SK-N-SH (cell line): ENCODE measurements around the gene MYNN. TPM values are rescaled to one million over a fixed set of nuclear protein-coding genes. Genes with fewer than 3 reads are reported as not detected.

Source experiments
- CTCF ChIA-PET: fragments of 300-600, 350-600 bp; formaldehyde crosslinking; extraction: SDS; loops from one replicate; lab custom pipeline; 2021; lab: Yijun Ruan, JAX
- POLR2A ChIA-PET: fragments of 350-600 bp; sonication (Branson Sonifier 250); formaldehyde crosslinking; extraction: SDS; loops from one replicate; lab custom pipeline; 2020; ENCODE audit warnings: antibody characterized with exemption, inconsistent platforms; lab: Yijun Ruan, JAX
- DNase-seq: peaks from one replicate; pipeline ENCODE4 v3.0.0; 2012
- H2AFZ ChIP-seq: fragments of 200-600 bp; sonication (generic); 2 replicates; pipeline ENCODE4 v1.8.1; 2016; ENCODE audit warnings: antibody characterized with exemption, mild to moderate bottlenecking, low read depth
- H3F3A ChIP-seq: fragments of 200-600 bp; sonication (generic); replicated peaks from 2 replicates; pipeline ENCODE3; 2016; ENCODE audit warnings: antibody characterized with exemption, mild to moderate bottlenecking; ENCODE audit not compliant: insufficient read depth
- H3K27ac ChIP-seq, 2 experiments: fragments of 200-500 bp in 1 of 2; fragments of 200-600 bp in 1 of 2; sonication (Bioruptor generic) in 1 of 2; sonication (generic), shearing (Covaris generic) in 1 of 2; 2 replicates each; pipeline versions ENCODE4 v1.5.1 to v1.6.1; 2014 to 2016; ENCODE audit warnings: low read depth in 2 of 2, inconsistent platforms in 1 of 2, low read length in 1 of 2, mild to moderate bottlenecking in 1 of 2, mixed read lengths in 1 of 2
- H3K27me3 ChIP-seq: fragments of 200-600 bp; sonication (generic), shearing (Covaris generic); 2 replicates; pipeline ENCODE4 v1.6.1; 2016; ENCODE audit warnings: mixed run types; ENCODE audit not compliant: insufficient read depth
- H3K36me3 ChIP-seq, 2 experiments: fragments of 200-500 bp in 1 of 2; fragments of 200-600 bp in 1 of 2; sonication (Bioruptor generic) in 1 of 2; sonication (generic) in 1 of 2; replicated peaks in 1 of 2; 2 replicates each; pipeline versions ENCODE3 to v1.5.1; 2014 to 2016; ENCODE audit warnings: low read length in 1 of 2, mild to moderate bottlenecking in 1 of 2; ENCODE audit not compliant: insufficient read depth in 2 of 2, control insufficient read depth in 1 of 2
- H3K4me1 ChIP-seq, 2 experiments: fragments of 200-500 bp in 1 of 2; fragments of 200-600 bp in 1 of 2; sonication (Bioruptor generic) in 1 of 2; sonication (generic), shearing (Covaris generic) in 1 of 2; 2 replicates each; pipeline versions ENCODE4 v1.5.1 to v1.6.1; 2014 to 2016; ENCODE audit warnings: low read depth in 1 of 2, low read length in 1 of 2, mixed run types in 1 of 2; ENCODE audit not compliant: insufficient read depth in 2 of 2, control insufficient read depth in 1 of 2
- H3K4me2 ChIP-seq: fragments of 200-600 bp; sonication (generic), shearing (Covaris generic); 2 replicates; pipeline ENCODE4 v1.6.1; 2017; ENCODE audit warnings: mixed run types
- H3K4me3 ChIP-seq, 2 experiments: fragments of 200-500 bp in 1 of 2; fragments of 200-600 bp in 1 of 2; sonication (Bioruptor generic) in 1 of 2; sonication (generic), shearing (Covaris generic) in 1 of 2; 2 replicates each; pipeline versions ENCODE4 v1.5.1 to v1.8.1; 2014 to 2016; ENCODE audit warnings: low read depth in 2 of 2, inconsistent platforms in 1 of 2, low read length in 1 of 2, mild to moderate bottlenecking in 1 of 2, mixed read lengths in 1 of 2, moderate library complexity in 1 of 2
- H3K79me2 ChIP-seq: fragments of 200-600 bp; sonication (generic); 2 replicates; pipeline ENCODE4 v1.8.1; 2017; ENCODE audit warnings: mild to moderate bottlenecking; ENCODE audit not compliant: insufficient read depth
- H3K9ac ChIP-seq: fragments of 200-600 bp; sonication (generic); 2 replicates; pipeline ENCODE4 v1.6.1; 2017; ENCODE audit warnings: mixed run types
- H3K9me2 ChIP-seq: fragments of 200-600 bp; sonication (generic); 2 replicates; pipeline ENCODE4 v1.6.1; 2017; ENCODE audit warnings: mixed run types
- H3K9me3 ChIP-seq: fragments of 200-600 bp; sonication (generic); 2 replicates; pipeline ENCODE4 v1.6.1; 2017; ENCODE audit warnings: mixed run types, mild to moderate bottlenecking, moderate library complexity
- H4K20me1 ChIP-seq: fragments of 200-600 bp; sonication (generic); 2 replicates; pipeline ENCODE4 v1.6.1; 2017; ENCODE audit warnings: mild to moderate bottlenecking, mixed run types; ENCODE audit not compliant: insufficient read depth
- EP300 ChIP-seq, 2 experiments: IDR thresholded peaks; 2 replicates each; pipeline versions ENCODE4 v1.4.0 to v1.6.1; 2012; ENCODE audit warnings: borderline replicate concordance in 1 of 2, low read depth in 1 of 2, low read length in 1 of 2
- EZH2phosphoT487 ChIP-seq: fragments of 200-600 bp; sonication (generic); IDR thresholded peaks from 2 replicates; pipeline ENCODE4 v1.6.1; 2017; ENCODE audit warnings: low read depth, mixed run types, mild to moderate bottlenecking, antibody characterized with exemption, moderate library complexity, borderline replicate concordance
- FOSL2 ChIP-seq: IDR thresholded peaks from 2 replicates; pipeline ENCODE4 v1.4.0; 2012; ENCODE audit warnings: low read depth, mild to moderate bottlenecking, moderate library complexity, borderline replicate concordance
- IRF3 ChIP-seq: fragments of 150-350 bp; IDR thresholded peaks from 2 replicates; pipeline ENCODE4 v1.6.1; 2016; ENCODE audit warnings: mild to moderate bottlenecking, low read depth, low read length
- JUND ChIP-seq: IDR thresholded peaks from 2 replicates; pipeline ENCODE4 v1.4.0; 2012
- MEF2A ChIP-seq: IDR thresholded peaks from 2 replicates; pipeline ENCODE4 v1.4.0; 2012; ENCODE audit warnings: low read depth, borderline replicate concordance
- NFIC ChIP-seq: IDR thresholded peaks from 2 replicates; pipeline ENCODE4 v1.4.0; 2012; ENCODE audit warnings: borderline replicate concordance
- PBX3 ChIP-seq: IDR thresholded peaks from 2 replicates; pipeline ENCODE4; 2012
- RAD21 ChIP-seq: IDR thresholded peaks from 2 replicates; pipeline ENCODE4 v1.6.1; 2012; ENCODE audit warnings: mild to moderate bottlenecking, low read length
- RFX5 ChIP-seq: IDR thresholded peaks from 2 replicates; pipeline ENCODE4 v1.6.1; 2012; ENCODE audit warnings: mild to moderate bottlenecking, improper control_type of control experiment, low read length
- SMC3 ChIP-seq: IDR thresholded peaks from 2 replicates; pipeline ENCODE4 v1.6.1; 2012; ENCODE audit warnings: low read depth, low read length, improper control_type of control experiment
- USF1 ChIP-seq: IDR thresholded peaks from 2 replicates; pipeline ENCODE4 v1.4.0; 2012; ENCODE audit warnings: low read depth, borderline replicate concordance
- USF2 ChIP-seq: fragments of 150-350 bp; IDR thresholded peaks from 2 replicates; pipeline ENCODE4 v1.6.1; 2017; ENCODE audit warnings: antibody characterized with exemption, low read length, low read depth, borderline replicate concordance
- YY1 ChIP-seq: IDR thresholded peaks from 2 replicates; pipeline ENCODE4 v1.4.0; 2012; ENCODE audit warnings: low read depth, mild to moderate bottlenecking
- ZBTB33 ChIP-seq: IDR thresholded peaks from 2 replicates; pipeline ENCODE4 v1.4.0; 2012; ENCODE audit warnings: low read depth, borderline replicate concordance
- WGBS: methylation state at CpG from one replicate; pipeline ENCODE4 v1.1.6; 2017; ENCODE audit warnings: low lambda C conversion rate; 5-methylcytosine and 5-hydroxymethylcytosine counted together
- polyA plus RNA-seq, 3 experiments: library from polyadenylated mRNA; depleted of rRNA; stranded (reverse); fragments of >200 nt; gene quantifications; 2 replicates each; pipeline ENCODE4 v1.2.3, GENCODE V29; 2012
- TF ChIP-seq, protein P1 (sequence below): fragments of 200-600 bp; sonication (generic); IDR thresholded peaks from 2 replicates; pipeline ENCODE4 v1.6.1; 2017; ENCODE audit warnings: antibody characterized with exemption, mild to moderate bottlenecking, moderate library complexity
- TF ChIP-seq, protein P2 (sequence below): IDR thresholded peaks from 2 replicates; pipeline ENCODE4 v1.4.0; 2012; ENCODE audit warnings: low read depth
- TF ChIP-seq, protein P3 (sequence below): IDR thresholded peaks from 2 replicates; pipeline ENCODE4 v1.6.1; 2012; ENCODE audit warnings: mild to moderate bottlenecking, low read depth, low read length, moderate library complexity

The MYNN gene
- polyA plus RNA-seq, 1 of the 3 experiments (the other 2 are of a cell fraction), result 9.7 TPM

DNA sequence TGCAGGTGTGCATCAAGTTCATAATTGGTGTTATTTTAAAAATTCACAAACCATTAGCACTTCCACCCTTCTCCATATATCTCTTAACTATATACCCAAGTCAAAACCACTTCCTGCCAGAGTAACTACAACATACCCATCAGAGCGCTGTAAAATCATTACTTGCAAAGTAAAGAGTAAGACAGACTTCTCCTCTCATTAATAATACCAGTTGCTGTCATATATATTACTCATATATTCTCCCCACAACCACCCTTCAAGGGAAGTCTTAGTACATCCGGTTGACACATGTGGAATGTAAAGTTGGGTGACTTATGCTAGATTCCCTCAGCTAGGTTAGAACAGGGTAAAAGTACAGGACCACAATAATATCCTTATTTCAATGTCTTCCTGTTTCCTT, 13.9 kb upstream of the MYNN start:
- POLR2A ChIA-PET, result no interaction called here
- no peak overlapping the region for H3K27ac ChIP-seq
- TF ChIP-seq RFX5 (no peak), EZH2phosphoT487 (no peak), USF2 (no peak), SMC3 (no peak), IRF3 (no peak), USF1 (no peak), MEF2A (no peak), YY1 (no peak), EP300 (IDR thresholded peaks at IDR 0.05; ENCODE audit: borderline replicate concordance in 1 of 2, low read depth in 1 of 2, low read length in 1 of 2) (no peak), JUND (no peak), NFIC (no peak), ZBTB33 (no peak), PBX3 (no peak), RAD21 (no peak), FOSL2 (no peak)
- TF ChIP-seq, protein P1, sequence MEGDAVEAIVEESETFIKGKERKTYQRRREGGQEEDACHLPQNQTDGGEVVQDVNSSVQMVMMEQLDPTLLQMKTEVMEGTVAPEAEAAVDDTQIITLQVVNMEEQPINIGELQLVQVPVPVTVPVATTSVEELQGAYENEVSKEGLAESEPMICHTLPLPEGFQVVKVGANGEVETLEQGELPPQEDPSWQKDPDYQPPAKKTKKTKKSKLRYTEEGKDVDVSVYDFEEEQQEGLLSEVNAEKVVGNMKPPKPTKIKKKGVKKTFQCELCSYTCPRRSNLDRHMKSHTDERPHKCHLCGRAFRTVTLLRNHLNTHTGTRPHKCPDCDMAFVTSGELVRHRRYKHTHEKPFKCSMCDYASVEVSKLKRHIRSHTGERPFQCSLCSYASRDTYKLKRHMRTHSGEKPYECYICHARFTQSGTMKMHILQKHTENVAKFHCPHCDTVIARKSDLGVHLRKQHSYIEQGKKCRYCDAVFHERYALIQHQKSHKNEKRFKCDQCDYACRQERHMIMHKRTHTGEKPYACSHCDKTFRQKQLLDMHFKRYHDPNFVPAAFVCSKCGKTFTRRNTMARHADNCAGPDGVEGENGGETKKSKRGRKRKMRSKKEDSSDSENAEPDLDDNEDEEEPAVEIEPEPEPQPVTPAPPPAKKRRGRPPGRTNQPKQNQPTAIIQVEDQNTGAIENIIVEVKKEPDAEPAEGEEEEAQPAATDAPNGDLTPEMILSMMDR, result no peak
- TF ChIP-seq, protein P2, sequence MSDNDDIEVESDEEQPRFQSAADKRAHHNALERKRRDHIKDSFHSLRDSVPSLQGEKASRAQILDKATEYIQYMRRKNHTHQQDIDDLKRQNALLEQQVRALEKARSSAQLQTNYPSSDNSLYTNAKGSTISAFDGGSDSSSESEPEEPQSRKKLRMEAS, result no peak
- TF ChIP-seq, protein P3, sequence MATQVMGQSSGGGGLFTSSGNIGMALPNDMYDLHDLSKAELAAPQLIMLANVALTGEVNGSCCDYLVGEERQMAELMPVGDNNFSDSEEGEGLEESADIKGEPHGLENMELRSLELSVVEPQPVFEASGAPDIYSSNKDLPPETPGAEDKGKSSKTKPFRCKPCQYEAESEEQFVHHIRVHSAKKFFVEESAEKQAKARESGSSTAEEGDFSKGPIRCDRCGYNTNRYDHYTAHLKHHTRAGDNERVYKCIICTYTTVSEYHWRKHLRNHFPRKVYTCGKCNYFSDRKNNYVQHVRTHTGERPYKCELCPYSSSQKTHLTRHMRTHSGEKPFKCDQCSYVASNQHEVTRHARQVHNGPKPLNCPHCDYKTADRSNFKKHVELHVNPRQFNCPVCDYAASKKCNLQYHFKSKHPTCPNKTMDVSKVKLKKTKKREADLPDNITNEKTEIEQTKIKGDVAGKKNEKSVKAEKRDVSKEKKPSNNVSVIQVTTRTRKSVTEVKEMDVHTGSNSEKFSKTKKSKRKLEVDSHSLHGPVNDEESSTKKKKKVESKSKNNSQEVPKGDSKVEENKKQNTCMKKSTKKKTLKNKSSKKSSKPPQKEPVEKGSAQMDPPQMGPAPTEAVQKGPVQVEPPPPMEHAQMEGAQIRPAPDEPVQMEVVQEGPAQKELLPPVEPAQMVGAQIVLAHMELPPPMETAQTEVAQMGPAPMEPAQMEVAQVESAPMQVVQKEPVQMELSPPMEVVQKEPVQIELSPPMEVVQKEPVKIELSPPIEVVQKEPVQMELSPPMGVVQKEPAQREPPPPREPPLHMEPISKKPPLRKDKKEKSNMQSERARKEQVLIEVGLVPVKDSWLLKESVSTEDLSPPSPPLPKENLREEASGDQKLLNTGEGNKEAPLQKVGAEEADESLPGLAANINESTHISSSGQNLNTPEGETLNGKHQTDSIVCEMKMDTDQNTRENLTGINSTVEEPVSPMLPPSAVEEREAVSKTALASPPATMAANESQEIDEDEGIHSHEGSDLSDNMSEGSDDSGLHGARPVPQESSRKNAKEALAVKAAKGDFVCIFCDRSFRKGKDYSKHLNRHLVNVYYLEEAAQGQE, result no peak
- TF ChIP-seq, all 33 proteins: peak for 0
- 65% methylated on average over 2 of the region's 2 CpGs for WGBS
- CTCF ChIA-PET, result no interaction called here
- Histone ChIP-seq H2AFZ (no peak overlapping the region), H3K4me2 (no peak overlapping the region), H3K4me1 (peaks cover 0 to 2% of the 10 kb centered on the region in 2 experiments; a peak in 1 of 4 replicates), H3K9me3 (no peaks in the 10 kb centered on the region), H3K79me2 (no peaks in the 10 kb centered on the region), H3F3A (peaks cover 7% of the 10 kb centered on the region), H3K9ac (no peak overlapping the region), H3K27me3 (no peaks in the 10 kb centered on the region), H3K9me2 (no peaks in the 10 kb centered on the region), H4K20me1 (no peaks in the 10 kb centered on the region), H3K36me3 (no peaks in the 10 kb centered on the region), H3K4me3 (no peak overlapping the region)
- no peak for DNase-seq
